GM18909 (cell line): ENCODE data around the gene MORF4L1.
"Not testable (repeated sequence)": the region's sequence is repeated elsewhere in the genome, so short reads cannot be mapped to it uniquely, and the experiment has no call there.

Source experiments
- ATAC-seq: cut with Tn5 transposase; IDR thresholded peaks from one replicate; pipeline ENCODE4 v1.9.1; 2021; ENCODE audit warnings: mild to moderate bottlenecking; ENCODE audit not compliant: unreplicated experiment, poor library complexity

The MORF4L1 gene

DNA sequence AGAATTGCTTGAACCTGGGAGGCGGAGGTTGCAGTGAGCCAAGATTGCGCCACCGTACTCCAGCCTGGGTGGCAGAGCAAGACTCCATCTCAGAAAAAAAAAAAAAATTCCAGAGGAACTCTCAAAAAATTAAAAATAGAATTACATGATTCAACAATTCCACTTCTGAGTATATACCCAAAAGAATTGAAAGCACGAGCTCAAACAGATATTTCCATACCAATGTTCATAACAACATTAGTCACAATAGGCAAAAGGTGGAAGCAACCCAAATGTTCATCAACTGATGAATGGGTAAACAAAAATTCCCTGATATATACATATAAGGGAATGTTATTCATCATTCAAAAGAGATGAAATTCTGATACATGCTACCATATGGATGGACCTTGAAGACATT, 16.9 kb upstream of the MORF4L1 start:
- ATAC-seq: no peak

DNA sequence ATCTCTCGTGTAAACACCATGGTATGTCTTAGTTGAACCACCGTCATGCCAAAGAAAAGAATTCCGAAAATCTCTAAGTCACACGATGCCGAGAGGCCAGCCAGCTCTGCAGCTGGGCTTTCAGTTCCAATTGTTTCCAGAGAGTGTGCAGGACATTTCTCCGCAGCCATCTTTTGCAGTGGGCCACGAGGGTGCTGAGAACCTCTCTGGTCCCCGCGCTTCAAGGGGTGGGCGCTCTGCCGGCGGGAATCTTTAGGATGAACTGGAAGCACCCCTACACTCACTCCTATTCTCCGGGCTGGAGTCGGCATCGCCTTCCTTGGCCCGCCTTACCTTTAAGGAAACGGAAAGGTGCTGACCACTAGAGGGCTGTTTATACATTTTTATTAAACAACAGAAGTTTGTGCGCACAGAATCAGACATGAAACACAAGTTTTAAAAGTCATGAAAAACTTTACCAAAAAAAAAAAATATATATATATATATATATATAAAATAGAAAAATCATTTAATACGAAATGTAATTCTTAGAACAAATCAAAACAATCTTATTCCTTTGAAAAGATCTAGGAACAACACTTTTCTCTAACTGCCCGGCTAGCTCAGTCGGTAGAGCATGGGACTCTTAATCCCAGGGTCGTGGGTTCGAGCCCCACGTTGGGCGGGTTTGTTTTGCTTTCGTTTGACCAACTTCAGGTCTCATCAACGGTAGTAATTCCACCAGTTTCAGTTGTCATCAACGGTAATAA, 12.5 kb upstream of the MORF4L1 start:
- ATAC-seq: peak; percentile 82

DNA sequence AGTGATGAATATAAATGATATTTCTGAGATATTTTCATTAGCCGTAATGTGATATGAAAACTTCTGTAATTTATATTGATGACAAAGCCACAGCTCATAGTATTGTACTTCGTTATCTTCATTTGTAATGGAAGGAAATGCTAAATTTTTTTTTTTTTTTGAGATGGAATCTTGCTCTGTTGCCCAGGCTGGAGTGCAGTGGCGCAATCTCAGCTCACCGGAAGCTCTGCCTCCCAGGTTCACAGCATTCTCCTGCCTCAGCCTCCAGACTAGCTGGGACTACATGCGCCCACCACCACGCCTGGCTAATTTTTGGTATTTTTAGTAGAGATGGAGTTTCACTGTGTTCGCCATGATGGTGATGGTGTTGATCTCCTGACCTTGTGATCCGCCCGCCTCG, 7.1 kb upstream of the MORF4L1 start:
- not testable (repeated sequence) for ATAC-seq

DNA sequence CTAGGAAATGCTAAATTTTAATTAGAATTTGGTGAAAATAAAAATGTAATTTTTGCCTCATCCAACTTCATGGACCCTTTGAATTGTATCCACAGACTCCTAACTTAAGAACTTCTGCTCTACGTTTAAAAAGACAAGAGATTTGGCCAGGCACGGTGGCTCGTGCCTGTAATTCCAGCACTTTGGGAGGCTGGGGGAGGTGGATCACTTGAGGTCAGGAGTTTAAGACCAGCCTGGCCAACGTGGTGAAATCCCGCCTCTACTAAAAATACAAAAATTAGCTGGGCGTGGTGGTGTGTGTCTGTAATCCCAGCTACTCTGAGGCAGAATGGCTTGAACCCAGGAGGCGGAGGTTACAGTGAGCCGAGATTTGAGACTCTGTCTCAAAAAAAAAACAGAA, 6.7 kb upstream of the MORF4L1 start:
- not testable (repeated sequence) for ATAC-seq

DNA sequence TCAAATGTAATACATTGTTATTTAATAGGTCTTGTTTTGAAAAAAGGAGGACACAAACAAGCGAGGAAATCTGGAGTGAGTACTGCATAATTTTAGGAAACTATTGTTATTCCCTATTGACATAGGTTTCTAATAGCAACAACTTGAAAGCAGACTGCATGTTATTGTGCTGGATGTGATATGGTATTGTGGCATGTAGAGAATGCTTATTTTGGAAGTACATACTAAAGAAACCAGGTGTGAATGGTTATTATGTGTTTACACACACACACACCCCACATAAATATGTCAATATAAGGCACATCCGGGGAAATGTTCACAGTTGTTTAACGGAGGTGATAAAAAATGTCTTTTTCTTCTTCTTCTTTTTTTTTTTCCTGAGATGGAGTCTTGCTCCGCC, 5.9 kb upstream of the MORF4L1 start:
- ATAC-seq: no peak

DNA sequence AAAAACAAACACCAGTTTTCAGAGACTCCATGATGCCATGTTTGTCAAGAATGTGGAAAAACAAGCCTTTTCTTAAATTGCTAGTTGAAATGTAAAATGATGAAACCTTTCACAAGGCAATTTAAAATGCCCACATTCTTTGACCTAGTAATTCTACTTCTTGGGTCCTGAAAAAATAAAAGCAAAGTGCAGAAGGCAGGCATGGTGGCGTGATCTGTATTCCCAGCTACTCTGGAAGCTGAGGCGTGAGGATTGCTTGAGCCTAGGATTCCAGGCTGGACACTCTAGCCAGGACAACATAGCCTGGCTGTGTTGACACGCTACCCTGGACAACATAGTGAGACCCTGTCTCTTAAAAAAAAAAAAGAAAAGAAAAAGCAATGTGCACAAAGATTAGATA, 4.3 kb upstream of the MORF4L1 start:
- ATAC-seq: no peak

DNA sequence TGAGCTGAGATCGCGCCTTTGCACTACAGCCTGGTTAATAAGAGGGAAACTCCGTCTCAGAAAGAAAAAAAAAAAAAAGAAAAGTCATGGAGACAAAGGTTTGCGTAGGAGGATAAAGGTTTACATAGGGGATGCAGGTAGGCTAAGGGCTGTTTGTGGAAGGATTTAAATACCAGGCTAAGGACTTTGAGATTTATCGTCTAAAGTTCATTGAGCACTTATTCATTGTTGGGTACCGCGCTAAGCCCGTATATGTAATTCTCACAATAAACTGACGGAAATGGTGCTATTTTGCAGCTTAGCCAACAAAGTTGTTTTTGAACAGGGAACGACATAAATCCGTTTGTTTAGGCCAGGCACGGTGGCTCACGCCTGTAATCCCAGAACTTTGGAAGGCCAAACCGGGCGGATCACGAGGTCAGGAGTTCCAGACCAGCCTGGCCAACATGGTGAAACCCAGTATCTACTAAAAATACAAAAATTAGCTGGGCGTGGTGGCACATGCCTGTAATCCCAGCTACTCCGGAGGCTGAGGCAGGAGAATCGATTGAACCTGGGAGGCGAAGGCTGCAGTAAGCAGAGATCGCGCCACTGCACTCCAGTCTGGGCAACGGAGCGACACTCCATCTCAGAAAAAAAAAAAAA, 1.1 kb upstream of the MORF4L1 start:
- ATAC-seq: not testable (repeated sequence)

DNA sequence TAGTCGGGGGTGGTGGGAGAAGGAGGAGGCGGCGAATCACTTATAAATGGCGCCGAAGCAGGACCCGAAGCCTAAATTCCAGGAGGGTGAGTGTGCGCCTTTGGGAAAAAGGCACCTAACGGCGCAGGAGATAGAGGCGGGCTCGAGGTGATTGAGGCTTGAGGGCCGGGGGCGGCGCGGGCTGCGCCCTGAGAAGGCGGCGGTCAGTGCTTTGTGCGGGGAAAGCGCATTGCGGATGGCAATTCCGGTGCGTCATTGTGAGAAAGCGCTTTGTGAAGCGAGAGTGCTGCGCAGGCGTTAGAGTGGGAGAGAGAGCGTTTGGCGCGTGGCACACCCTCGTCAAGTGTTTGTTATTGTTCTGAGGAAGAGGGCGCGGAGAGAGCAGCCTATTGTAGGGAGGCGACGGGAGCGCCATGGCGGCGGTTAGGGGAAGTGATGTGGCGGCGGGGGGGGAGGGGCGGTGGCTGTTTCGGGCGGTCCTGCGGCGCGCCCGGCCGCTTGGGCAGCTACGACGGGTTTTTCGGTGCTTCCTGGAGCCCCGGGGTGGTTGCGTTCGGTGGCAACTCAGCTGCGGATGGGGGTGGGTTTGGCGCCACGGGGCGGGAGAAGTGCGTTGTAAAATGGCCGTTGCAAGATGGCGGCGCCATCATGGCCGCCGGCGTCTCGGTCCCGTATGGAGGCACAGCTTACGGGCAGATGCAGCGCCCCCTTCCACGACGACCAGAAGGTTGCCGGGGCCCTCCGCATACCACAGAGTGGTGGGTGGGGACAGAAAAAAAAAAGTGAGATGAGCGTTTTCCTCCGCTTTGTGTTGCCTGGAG, 492 bp downstream of the MORF4L1 start:
- ATAC-seq: peak; percentile 73

DNA sequence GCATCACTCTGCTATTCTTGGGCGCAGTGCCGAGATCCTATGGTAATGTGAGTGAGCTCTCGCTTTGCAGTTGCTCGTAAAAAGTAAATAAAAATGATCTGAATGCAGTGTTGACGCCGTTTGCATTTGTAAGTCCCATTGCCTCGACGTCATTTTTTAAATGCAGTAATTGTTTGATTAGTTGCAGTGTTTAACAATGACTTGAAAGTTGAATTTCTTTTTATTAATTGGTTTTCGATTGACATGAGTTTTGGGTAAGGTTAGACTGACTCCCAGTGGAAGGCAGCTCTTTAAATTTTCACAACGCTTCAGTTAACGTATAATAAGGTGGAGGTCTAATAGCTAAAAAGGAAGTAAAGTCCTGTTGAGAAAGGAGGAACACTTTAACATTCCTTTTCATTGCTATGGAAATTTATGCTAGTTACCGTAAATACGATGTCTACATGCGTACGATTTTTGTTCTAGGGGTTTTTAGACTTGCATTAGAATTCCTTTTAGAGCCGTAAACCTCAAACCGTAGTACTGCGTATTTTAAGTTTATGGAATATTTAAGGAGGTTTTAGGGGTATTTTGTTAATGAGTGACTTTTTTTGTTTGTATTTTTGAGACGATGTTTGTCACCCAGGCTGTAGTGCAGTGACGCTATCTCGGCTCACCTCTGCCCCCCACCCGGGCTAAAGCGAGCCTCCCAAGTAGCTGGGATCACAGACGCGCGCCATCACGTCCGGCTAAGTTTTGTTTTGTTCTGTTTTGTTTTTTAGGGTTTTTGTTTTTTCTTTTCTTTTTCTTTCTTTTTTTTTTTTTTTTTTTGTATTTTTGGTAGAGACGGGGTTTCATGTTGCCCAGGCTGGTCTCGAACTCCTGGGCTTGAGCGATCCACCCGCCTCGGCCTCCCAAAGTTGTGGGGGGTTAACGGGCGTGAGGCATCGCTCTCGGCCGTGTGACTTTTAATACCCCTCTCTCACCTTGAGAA, 1.4 kb downstream of the MORF4L1 start:
- no peak for ATAC-seq

DNA sequence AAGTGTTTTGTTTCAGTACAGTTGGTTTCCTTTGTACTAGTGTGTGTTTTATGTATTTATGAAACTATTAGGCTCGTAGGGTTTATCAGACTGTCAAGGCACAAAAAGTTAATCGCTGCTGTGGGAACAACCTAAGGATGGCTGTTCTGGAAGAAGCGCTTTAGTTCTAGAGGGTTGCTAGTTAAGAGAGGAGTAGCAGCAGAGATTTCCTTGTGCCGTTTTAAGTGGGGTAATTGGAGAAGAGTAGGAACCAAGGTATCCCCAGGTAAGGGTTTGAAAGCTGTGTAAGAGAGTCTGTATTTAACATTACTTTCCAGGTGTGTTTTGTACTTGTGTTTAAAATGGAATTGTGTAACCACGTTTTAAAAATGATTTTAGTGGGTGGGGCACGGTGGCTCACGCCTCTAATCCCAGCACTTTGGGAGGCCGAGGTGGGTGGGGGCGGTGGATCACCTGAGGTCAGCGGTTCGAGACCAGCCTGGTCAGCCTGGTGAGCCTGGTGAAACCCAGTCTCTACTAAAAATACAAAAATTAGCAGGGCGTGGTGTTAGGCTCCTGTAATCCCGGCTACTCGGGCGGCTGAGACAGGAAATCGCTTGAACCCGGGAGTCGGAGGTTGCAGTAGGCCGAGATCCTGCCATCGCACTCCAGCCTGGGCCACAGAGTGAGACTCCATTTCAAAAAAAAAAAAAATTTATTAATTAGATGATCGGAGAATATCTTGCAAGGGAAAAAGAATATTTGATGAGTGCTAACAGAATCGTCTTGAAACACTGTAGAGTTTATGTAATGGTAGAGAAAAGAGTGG, 2.6 kb downstream of the MORF4L1 start:
- ATAC-seq: no peak

DNA sequence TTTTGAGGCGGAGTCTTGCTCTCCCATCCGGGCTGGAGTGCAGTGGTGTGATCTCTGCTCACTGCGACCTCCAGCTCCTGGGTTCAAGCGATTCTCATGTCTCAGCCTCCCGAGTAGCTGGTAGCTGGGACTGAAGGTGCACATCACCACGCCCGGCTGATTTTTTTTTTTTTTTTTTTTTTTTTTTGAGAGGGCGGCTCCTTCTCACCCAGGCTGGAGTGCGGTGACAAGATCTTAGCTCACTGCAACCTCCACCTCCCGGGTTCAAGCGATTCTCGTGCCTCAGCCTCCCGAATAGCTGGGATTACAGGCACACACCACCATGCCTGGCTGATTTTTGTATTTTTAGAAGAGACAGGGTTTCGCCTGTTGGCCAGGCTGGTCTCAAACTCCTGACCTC, 4.3 kb downstream of the MORF4L1 start:
- ATAC-seq: not testable (repeated sequence)

DNA sequence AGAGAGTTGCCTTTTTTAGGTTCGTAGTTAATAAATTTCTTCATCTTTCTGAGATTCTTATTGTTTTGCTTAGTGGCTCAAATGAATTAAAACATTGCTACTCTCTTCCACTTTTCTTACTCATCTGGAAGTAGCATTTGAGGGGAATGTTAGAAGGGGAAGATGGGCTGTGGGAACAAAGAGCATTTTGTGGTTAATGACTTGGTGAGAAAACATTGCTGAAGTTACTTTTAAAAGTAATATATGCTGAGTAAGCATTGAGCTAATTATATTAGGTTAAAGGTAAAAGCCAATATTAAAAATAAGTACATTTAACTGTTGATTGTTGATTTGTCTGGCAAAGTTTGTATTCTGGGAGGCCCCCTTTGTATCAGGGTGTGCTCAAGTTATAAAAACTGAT, 5.7 kb downstream of the MORF4L1 start:
- no peak for ATAC-seq

DNA sequence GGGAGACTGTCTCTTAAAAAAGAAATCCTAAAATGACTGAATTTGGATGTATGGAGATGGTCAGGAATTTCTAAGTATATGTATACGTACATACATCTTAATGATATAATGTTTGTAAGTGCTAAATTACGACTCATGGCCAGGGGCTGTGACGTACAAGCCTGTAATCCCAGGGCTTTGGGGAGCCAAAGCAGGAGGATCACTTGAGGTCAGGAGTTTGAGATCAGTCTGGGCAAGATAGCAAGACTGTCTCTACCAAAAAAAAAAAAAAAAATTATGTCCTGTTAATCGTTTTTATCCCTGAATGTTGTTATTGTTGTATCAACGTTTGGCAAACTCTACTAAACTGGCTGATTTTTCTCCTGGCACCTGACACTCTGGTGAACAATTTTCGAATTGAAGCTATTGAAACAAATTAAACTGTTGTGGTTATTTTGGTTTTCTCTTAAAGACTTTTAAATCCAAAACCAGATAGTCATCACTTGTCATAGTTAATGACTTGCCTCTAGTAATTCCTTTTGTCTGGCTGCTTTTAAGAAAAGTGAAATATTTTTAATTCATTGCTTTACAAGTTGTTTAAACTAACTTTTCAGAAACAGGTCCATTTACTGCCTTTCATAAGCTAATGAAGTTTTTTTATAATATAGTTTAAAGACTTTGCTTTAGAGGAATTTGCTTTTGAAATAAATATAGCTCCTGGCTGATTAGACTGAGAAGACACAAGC, 7.0 kb downstream of the MORF4L1 start:
- no peak for ATAC-seq

DNA sequence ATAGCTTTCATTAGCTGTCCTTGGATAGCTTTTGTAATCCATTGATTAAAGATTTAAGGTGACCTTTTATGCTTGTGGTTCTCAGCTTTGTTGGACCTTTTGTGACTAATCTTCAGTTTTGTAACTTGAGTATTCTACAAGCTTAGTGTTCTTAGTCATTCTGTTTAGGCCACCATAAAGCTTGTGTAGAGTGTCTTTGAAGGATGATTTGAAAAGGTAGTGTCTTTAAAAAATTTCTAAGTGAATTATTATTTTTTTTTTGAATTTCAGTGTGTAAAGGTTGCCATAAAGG, 7.5 kb downstream of the MORF4L1 start:
- no peak for ATAC-seq

DNA sequence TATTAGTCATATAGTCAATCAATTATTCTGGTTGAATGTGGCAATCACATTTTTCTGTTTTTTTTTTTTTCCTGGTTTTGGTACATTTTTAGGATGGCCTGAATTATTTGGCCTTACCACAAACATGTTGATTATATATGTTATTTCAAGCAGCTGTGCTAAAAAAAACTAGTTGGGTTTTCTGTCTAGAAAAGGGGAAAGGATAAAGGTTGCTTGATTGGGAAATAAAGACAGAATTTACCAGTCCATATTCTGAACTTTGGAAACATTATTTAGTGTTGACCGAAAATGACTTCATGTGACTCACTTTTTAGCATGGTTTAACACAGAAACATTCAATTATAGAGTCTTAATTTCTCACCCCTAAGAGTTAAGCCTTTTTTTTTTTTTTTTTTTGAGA, 8.1 kb downstream of the MORF4L1 start:
- ATAC-seq: no peak

DNA sequence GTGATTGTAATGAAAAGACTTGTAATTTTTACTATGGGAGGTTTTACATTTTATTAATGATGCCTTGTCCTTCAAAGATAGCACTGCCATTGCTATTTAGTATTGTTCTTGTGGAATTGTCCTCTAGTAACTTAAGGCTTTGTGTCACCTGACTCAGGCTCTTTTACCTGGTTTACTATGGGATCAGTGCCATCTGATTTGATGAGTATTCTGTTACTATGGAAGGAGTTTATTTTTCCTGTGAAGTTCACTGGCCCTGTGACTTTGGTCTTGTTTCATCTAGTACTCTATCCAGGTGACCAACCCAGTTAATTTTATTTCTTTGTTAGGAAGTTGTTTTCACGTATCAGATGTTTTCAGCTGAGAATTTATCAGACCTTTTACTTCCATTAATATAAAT, 9.0 kb downstream of the MORF4L1 start:
- no peak for ATAC-seq

DNA sequence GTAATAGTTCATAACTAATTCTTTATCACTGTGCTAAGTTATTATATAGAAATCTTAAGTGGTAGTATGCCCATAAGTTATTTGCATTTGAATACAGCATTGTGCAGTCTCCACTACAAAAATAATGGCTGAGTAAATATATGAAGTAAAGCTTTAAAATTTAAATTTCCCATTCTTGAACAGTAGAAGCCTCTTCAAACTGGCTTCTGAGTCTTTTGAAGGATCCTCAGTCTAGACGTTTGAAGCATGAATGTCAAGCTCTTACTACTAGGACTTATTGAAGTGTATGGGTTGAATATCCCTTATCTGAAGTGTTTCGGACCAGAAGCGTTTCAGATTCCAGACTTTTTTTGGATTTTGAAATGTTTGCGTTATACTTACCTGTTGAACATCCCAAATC, 16.3 kb downstream of the MORF4L1 start:
- no peak for ATAC-seq

DNA sequence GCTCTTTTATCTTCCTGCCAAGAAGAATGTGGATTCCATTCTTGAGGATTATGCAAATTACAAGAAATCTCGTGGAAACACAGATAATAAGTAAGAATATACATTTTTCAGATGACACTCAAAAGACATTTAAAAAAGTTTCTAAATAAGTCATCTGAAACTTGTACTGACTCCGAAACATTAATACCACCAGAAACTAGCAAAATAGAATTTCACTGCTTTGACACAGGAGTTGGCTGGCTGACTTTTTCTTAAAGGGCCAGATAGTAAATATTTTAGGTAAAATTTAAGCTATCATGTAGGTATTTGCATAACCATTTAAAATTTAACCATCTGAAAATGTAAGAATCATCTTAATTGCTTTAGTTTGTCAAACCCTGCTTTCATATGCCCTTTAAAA, 20.8 kb downstream of the MORF4L1 start:
- ATAC-seq: no peak

DNA sequence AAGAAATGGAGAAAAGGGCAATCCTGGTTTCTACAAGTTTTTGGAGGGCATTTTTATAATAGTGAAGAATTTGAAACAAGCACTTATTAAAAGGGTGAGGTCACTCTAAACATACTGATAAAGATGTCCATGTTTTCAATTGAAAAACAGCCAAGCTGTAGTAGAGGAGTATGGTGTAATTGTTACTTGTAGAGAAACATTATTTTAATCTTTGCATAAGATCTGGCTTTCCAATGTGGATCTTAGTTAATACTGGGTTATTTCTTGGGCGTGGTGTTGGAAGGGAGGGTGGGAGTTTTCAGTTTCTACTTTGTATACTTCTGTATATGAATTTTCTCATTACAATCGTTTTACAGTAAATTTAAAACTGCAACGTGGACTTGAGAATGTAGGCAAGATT, 22.8 kb downstream of the MORF4L1 start:
- ATAC-seq: no peak
